ENCODE data around the gene OR51G1.
"Not testable (repeated sequence)": the region's sequence is repeated elsewhere in the genome, so short reads cannot be mapped to it uniquely, and the experiment has no call there.

Gene OR51G1, protein sequence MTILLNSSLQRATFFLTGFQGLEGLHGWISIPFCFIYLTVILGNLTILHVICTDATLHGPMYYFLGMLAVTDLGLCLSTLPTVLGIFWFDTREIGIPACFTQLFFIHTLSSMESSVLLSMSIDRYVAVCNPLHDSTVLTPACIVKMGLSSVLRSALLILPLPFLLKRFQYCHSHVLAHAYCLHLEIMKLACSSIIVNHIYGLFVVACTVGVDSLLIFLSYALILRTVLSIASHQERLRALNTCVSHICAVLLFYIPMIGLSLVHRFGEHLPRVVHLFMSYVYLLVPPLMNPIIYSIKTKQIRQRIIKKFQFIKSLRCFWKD
- total RNA-seq: 0 reads per million in 4 donors

DNA sequence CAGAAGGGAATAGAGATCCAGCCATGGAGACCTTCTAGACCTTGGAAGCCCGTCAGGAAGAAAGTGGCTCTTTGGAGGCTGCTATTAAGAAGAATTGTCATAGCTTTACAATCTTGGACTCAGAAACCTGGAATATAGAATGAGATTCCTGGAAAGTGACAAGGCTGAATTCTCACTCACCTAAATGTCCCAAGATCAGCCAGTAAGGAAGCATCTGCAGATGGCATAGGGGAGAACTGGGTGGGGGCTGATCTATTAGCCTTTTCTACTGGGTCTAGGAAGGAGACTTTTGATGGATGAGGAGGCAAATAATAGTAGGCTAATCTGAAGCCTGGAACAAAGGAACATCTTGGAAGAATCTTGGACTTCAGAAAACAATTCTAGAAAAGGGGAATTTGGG is at the start of gene OR51G1:
TSS of gene OR51G1 (minus strand) at position 101 of the 400 bp plus-strand sequence. CDS start at position 101, 0 bp downstream.
- DNase-seq: no peak

DNA sequence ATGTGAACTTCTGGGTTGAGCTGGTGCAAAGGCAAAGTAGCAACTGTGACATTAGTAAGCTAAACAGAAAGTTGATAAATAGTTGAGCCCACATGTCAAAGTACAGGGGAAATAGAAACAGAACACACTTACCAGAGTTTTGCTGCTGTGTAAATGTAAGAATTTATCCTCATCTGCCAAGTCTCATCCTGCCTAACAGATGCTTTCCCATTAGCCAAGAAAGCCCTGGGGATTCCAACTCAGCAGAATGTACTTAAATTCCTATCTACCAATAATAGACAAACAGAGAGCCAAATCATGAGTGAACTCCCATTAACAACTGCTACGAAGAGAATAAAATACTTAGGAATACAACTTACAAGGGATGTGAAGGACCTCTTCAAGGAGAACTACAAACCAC is 38.7 kb upstream of the OR51G1 start:
- no peak for DNase-seq

DNA sequence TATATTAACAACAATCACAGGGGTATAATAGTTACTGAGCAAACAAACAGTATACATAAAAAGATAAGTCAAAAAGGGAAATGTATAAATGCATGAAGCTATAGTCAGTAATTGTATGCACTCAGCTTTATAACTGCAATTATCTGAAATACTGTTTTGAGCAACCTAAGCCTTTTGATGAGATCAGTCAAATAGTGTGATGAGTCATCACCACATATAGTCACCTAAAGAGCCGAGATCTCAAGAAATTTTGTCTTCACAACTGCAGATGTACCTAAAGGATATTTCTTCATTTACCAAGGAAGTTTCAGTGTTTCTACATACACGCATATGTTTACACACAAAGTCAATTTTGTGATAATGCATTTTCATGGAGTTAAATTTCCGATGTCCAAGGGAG is 36.7 kb upstream of the OR51G1 start:
- no peak for DNase-seq

DNA sequence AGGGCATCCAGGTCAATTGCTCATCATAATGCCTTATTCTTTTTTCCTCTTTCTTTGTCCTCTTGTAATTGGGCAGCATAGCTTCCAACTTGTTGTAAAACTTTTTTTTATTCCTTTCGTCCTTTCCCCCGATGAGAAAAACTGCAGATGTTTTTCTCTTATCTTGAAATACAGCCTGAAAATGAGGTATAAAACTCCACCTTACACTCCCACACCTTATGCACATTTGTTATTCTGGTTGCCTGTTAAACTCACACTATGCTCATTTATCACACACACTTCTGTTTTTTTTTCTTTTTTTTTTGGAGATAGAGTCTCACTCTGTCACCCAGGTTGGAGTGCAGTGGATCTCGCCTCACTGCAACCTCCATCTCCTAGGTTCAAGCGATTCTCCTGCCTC is 33.3 kb upstream of the OR51G1 start:
- DNase-seq: no peak

DNA sequence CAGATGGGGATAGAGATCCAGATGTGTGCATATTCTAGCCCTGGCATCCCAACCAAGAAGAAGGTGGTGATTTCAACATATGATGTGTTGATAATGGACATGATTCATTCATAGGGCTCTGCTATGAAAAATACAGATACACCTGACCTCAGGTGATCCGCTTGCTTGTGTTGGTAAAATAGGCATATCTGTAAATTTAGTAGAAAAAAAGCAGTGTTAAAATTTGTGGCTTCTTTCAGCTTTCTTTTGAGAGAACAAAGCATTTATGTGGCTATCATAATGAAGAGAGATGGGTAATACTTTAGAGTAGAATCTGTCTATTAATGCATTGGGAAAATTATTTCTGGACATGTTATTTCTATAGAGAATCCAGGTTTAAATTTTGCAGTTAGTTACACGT is 31.5 kb upstream of the OR51G1 start, which contains the start of gene OR51A2:
TSS of gene OR51A2 (minus strand) at position 101 of the 400 bp plus-strand sequence. CDS start at position 101, 0 bp downstream.
- DNase-seq: not testable (repeated sequence)

DNA sequence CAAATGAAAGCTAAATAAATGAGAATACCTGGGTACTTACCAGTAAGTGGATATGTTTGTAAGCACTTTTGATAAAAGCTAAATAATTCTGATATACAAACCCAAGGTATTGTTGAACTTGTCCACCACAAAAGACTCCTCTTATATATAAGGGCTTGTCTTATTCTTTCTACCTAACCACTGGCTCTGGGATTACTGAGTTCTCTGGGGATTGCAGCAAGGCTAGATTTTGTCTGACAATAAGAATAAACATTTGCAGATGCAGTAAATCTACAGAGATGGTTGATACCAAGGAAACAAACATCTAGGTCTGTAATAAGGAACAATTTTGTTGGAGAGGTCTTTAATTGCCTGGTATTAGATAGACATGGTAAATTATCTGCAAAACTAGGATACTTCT is 23.4 kb upstream of the OR51G1 start, which contains the start of gene OR51A4:
TSS of gene OR51A4 (minus strand) at position 101 of the 400 bp plus-strand sequence. CDS start 505 bp downstream, outside the sequence.
- DNase-seq: no peak

DNA sequence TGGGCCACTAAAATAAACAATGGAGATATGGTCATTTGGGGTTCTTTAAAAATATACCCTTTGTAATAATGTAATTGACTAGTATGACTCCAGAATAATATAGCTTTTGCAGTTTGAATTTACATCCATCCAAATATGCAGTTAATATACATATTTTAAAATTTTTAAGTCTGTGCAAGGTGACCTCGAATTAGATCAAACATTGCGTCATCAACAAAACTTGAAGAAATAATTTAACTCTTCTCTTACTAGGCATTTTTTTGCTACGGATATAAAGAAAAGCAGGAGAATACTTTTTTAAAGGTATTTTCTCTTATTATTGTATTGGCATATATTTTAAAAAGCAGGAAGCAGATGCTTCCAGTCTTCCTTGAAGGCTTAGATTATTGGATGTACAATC is 12.6 kb upstream of the OR51G1 start:
- DNase-seq: no peak

DNA sequence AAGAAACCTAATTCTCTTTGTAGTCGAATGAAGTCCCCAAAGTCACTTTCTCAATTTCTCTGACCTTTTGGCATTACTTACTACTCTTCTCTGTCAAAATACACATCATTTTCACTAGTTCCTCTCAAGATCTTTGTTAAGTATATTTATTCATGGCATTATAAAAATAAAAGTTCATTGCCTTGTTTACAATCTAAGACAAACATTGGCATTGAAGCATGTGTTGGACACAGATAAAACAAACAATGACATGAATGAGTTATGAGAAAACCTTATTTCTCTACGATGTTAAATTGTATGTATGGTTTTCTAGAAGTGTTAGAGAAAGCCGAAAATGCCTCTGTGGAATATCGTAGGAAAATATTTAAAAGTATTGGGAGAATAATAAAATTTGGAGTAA is 8.6 kb upstream of the OR51G1 start:
- DNase-seq: no peak

DNA sequence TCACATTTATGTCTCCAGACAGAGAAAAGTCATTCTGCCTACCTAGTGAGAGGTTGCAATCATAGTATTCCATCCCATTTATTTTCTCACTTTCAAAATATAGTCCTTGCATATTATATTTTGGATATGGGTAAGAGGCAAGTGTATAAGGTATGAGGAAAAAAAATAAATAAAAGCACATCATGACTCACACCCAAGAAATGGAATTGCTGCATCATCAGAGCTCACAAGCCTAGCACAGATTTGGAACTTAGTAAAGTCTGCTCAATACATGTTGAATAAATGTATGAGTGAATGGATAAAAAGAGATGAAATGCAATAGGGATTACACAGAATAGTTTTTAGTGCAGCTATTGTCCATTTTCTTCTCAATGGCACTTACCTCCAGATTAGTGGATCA is 2.5 kb upstream of the OR51G1 start:
- DNase-seq: no peak

DNA sequence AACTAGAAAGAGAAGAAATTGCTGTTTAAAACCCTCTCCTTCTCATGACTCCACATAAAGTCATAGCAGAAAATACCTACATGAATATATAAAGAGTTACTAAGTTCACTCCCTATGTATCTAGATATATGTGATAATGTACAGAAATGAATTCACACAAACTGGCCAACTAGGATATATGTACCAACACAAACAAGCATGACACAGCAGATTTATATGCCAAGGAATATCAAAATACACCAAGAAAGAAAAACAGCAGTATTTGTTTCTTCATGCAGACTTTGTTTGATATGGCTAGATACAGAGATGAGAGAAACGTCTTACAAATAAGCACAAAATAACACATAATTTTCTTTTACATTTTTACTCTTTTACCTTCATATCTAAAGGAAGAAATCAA is 1.8 kb downstream of the OR51G1 start:
- DNase-seq: no peak

DNA sequence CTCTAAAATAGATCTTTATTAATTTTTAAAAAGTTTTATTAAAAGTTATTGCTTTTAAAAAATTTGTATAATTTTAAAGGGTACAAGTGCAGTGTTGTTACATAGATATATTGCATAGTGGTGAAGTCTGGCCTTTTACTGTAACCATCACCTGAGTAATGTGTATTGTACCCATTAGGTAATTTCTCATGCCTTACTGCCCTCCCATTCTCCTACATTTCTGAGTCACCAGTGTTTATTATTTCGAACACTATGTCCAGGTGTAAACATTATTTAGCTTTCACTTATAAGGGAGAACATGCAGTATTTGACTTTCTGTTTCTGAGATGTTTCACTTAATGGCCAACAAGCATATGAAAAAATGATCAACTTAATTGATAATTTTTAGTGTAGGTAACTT is 2.3 kb downstream of the OR51G1 start:
- no peak for DNase-seq

DNA sequence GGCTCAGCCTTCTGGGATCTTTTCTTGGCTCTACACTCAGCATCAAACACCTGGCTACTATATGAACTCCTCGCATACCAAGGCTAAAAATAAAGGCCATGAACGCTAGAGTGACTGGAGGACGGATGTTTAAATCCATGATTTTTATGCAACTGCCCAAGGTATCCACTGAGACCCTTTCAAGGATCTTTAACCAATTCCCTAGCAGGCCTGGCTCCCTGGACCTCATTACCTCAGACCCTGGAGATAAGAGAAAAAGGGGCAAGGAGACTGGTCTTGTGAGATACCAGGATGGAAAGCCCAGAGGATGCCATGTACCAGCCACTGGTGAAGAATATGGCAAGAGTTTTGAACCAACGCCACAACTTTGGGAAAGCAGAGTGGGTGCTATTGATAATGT is 4.9 kb downstream of the OR51G1 start, which contains the start of gene OR51G2:
TSS of gene OR51G2 (minus strand) at position 101 of the 400 bp plus-strand sequence. CDS start 3,687 bp downstream, outside the sequence.
- DNase-seq: no peak

DNA sequence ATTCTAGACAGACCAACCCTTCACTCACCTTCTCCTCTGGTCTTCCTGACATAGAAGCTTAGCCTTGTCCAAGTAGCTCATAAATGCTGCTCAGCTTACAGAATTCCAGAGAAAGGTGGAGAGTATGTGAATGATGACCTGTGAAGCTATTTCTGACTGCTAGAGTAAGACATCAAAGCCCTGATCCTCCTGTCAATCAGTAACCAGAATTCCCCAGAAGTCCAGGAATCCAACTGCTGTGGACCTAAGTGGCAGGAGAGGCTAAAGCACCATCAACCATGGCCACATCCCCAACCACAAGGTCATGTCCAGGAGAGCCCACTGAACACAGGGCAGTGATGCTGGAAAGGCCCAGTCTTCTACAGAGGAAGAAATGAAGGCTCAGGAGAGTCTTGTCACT is 7.6 kb downstream of the OR51G1 start:
- DNase-seq: no peak

DNA sequence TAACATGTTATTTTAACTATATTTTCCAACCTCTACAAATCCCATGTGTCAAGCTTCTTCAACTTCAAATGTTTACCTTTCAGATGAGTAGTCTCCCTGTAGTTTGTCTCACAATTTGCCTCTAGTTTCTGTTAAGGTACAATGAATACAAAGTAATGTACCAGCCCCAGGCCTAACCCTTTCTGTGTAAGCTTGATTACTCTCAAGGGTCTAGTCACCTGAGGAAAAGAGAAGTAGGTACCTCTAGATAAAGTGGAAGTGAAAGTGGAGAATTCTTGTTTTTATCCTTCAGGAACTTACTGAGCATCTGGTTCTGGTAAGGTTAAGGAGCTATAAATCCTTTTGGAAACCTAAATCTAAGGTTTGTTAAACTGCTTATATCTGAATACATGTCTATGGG is 20.7 kb downstream of the OR51G1 start, which contains the start of gene OR51A7:
TSS of gene OR51A7 (plus strand) at position 300 of the 400 bp plus-strand sequence. CDS start 3,587 bp downstream, outside the sequence.
- DNase-seq: no peak

DNA sequence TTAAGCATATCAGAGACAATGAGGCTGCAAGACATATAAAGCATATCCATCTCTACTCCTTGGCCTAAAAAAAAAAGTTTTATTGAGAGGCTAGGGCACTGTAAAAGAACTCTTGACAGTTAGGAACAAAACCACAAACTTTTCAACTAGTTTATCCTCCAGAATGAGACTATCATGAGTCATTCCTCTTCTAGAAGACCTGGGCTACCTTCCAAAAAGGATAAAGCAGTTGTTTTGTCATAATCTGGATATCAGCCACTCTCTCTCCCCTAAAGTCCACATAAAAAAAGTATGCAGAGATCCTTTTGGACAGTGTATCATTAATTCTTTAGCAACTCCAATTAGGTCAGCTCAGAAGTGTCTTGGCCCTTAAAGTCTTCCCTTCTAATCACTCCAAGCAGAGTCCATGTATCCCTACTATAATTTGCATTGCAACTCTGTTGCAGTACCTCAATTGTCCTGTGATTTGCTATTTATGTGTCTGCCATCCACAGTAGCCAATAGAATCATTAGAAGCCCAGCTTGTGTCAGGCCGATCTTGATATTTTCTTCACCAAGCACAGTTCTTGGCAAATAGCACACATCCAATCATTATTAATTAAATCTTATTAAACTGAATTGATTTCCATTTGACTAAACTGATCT is 32.0 kb downstream of the OR51G1 start:
- DNase-seq: no peak

DNA sequence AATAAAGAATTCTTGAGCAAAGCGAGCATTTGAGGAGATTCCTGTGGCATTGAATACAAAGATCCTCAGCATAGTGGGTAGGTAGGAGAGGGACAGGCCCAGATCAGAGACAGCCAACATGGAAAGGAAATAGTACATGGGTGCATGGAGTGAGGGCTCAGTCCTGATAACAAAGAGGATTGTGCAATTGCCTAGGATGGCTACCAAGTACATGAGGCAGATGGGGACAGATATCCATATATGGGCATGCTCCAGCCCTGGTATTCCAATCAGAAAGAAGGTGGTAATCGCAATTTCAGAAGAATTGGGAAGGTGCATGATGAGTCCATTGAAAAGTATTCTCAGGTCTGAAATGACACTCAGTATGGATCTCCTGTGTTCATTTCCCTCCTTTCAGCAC is 33.9 kb downstream of the OR51G1 start:
- DNase-seq: no peak

DNA sequence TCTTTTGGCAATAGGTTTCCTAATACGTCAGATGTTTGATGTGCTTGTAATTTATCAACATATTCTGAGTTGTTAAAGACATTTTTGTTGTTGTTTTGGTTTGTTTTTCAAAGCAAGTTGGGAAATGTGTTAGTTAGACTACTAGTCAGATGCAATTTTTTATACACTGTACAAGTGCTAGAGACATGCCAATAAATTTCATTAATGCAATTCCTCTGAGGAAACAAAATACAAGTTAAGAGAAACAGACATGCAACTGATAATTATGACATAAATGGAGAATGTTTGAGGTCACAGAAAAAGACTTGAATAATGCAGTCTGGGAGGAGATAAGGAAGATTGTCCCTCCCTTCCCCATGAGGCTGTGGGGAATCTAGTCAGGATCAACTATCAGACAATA is 36.5 kb downstream of the OR51G1 start:
- no peak for DNase-seq

DNA sequence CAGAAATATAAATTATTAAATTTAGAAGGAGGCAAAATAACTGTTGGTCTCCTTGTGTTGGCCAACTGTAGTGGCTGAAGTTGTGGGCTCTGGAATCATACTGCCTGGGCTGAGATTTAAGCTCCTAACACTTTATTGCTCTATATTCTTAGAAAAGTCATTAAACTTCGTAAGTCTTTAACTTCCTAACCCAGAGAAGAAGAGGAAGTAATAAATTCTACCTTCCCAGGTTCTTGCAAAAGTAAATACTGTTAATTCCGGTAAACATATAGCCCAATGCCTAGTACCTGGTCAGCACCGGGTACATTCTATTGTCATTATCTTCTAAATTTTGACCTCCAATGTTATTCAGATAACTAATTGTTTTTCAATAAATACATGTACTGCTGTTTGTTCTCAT is 38.0 kb downstream of the OR51G1 start:
- DNase-seq: no peak

DNA sequence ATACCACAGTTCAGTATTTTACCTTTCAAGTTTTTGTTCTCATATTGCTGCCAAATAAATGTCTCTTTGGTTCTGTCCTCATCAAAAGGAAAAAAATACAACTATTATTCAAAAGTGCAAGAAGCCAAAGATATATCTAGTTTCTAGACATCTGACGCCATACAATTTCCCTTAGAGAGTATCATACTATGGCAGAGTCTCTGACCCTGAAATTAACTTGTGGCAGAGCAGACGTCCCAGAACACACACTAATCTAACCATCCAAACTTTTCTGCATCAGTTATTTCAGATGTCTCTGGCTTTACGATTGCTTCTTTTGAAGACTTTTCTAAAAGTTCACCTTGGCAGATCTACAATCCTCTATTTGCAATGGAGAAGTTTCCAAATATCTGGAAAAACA is 39.8 kb downstream of the OR51G1 start:
- DNase-seq: no peak

DNA sequence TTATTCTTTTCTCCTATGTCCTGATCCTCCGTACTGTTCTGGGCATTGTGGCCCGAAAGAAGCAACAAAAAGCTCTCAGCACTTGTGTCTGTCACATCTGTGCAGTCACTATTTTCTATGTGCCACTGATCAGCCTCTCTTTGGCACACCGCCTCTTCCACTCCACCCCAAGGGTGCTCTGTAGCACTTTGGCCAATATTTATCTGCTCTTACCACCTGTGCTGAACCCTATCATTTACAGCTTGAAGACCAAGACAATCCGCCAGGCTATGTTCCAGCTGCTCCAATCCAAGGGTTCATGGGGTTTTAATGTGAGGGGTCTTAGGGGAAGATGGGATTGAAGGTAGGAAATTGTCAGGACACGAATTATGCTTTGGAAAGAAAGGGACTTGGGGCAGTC is 41.6 kb downstream of the OR51G1 start:
- no peak for DNase-seq

DNA sequence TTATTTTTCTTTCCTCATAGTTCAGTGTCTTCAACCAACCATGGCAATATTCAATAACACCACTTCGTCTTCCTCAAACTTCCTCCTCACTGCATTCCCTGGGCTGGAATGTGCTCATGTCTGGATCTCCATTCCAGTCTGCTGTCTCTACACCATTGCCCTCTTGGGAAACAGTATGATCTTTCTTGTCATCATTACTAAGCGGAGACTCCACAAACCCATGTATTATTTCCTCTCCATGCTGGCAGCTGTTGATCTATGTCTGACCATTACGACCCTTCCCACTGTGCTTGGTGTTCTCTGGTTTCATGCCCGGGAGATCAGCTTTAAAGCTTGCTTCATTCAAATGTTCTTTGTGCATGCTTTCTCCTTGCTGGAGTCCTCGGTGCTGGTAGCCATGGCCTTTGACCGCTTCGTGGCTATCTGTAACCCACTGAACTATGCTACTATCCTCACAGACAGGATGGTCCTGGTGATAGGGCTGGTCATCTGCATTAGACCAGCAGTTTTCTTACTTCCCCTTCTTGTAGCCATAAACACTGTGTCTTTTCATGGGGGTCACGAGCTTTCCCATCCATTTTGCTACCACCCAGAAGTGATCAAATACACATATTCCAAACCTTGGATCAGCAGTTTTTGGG is 42.2 kb downstream of the OR51G1 start, which contains the start of gene OR51T1:
TSS of gene OR51T1 (plus strand) at position 41 of the 641 bp plus-strand sequence. CDS start at position 41, 0 bp downstream.
- DNase-seq: no peak

DNA sequence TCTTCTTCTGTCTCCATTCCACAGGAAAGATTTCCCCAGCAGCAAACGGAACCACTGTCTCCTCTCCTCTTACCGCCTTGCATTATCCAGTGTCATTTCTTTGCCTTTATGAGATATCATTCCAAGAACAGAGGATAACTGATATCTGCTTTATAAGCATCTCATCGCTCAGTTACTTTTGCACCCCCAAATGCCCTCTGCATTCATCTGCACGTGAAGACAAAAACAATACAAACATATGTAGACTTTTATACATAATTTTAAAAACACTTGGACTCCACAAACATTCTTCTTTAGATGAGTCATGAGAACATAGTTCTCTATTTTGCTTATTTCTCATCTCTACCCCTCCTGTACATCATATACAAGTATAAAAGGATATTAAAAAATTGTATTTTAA is 43.0 kb downstream of the OR51G1 start:
- no peak for DNase-seq
